IPS-18c (cell line): ENCODE data around the gene BLMH.
"Not testable (repeated sequence)": the region's sequence is repeated elsewhere in the genome, so short reads cannot be mapped to it uniquely, and the experiment has no call there.

Experiments used
- H3K4me3 ChIP-seq: 2 replicates; pipeline ENCODE4 v1.7.0; 2013; ENCODE audit warnings: low read depth, mild to moderate bottlenecking, low read length, moderate library complexity; ENCODE audit not compliant: insufficient read depth
- H3K9me3 ChIP-seq: one replicate; pipeline ENCODE4 v1.6.1; 2013; ENCODE audit warnings: mild to moderate bottlenecking, low read length, moderate library complexity; ENCODE audit not compliant: control insufficient read depth, insufficient read depth

The BLMH gene

DNA sequence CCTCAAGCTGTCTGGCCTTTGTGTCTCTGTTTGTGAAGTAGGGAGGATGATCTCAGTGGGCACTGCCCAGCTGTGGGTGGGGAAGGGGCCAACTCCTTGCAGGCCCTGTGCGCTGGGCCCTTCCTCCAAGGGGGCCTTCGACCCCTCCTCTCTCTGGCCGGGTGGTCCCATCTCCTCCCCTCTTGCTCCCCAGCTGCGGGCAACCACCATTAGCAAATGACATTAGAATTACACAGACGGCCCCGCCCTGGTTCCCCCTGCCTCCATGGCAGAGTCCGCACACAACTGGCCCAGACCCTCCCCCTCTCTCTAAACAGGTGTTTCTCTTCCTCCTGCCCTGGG lies 53.8 kb downstream of the BLMH start:
- Histone ChIP-seq H3K4me3 (peak overlapping the region; percentile 46), H3K9me3 (peaks cover 4% of the 10 kb centered on the region)

DNA sequence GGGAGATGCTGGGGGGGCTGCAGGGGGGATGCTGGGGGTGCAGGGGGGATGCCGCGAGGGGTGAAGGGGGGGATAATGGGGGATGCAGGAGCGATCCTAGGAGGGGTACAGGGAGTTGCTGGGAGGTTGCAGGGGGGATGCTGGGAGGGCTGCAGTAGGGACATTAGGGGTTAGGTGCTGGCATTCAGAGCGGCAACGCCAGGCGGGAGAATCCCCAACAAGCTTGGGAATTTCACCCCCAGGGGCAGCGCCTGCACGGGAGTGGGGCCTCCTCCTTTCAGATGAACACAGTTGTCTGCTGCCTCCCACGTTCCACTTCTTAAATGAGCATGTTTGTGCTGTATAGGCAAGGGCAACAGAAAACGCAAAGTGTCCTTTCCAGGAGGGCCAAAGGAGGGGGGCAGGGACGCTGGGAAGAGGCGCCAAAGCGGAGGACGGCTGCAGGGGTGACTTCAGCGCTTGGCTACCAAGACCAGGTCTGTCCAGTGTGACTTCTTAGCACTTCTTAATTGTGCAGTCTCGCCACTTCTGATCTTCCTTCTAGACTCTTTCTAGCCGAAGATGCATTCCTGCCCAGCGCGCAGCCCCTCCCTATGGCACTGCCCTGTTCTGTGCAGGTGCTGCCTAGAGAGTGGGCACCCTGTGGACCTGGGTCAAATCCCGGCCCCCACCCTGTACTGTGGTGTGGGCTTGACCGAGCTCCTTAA lies 54.3 kb downstream of the BLMH start:
- Histone ChIP-seq H3K9me3 (peaks cover 4% of the 10 kb centered on the region), H3K4me3 (no peak overlapping the region)

DNA sequence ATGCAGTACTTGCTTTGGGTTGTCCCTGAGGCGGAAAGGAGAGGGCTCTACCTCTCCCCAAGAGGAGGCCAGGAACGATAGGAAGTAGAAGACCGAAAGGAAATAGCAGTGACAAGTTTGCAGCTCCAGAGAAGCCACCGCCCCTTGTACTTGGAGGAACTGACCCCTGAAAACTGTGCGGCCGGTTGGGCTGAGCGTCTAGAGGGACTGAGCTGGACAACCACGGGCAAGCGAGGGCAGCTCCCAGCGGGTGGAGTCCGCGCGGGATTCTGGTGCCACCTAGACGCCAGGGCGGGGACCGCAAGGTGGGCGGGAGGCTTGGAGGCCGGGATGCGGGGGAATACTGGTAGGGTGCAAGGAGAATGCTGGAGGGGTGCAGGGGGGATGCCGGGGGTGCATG lies 55.0 kb downstream of the BLMH start:
- H3K9me3 ChIP-seq: peaks cover 4% of the 10 kb centered on the region
- no peak overlapping the region for H3K4me3 ChIP-seq

- peak overlapping the region; percentile 66; the same call in 1 of the 2 replicates for H3K4me3 ChIP-seq
- peaks cover 4% of the 10 kb centered on the region for H3K9me3 ChIP-seq
Observed at GRCh38 chr17:30236297-30236624, 55.5 kb downstream of the BLMH start.

GRCh38 chr17:30235386-30236296 lies 56.1 kb downstream of the BLMH start, which contains the start of gene SLC6A4:
Gene SLC6A4, minus strand, starts transcription at chr17:30235697. Its CDS starts 13,739 bp downstream, at chr17:30221958.
- H3K4me3 ChIP-seq: peak within 1 kb of the TSS; percentile 66
- peaks cover 4% of the 10 kb centered on the region for H3K9me3 ChIP-seq

DNA sequence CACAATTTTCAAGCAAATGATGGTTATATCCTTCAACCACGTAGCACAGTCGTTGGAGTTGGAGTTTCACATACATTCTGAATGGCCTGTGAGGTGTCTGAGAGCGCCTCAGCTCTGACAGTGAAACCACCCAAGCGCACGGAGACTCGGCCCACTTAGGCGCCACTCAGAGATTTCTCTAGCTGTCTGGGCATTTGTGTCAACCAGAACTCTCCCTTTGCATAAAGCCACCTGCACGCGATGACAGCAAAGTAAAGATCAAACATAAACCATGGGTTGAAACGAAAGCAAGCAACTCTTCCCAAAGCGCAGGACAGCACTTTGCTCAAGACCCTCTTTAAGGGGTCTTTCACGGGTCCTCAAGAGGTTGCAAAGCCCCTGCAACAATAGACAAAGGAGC lies 56.8 kb downstream of the BLMH start:
- Histone ChIP-seq H3K4me3 (peak overlapping the region; percentile 66), H3K9me3 (peaks cover 4% of the 10 kb centered on the region)

- peaks cover 4% of the 10 kb centered on the region for H3K9me3 ChIP-seq
- H3K4me3 ChIP-seq: no peak overlapping the region
Observed at GRCh38 chr17:30234296-30234695, 57.4 kb downstream of the BLMH start.

DNA sequence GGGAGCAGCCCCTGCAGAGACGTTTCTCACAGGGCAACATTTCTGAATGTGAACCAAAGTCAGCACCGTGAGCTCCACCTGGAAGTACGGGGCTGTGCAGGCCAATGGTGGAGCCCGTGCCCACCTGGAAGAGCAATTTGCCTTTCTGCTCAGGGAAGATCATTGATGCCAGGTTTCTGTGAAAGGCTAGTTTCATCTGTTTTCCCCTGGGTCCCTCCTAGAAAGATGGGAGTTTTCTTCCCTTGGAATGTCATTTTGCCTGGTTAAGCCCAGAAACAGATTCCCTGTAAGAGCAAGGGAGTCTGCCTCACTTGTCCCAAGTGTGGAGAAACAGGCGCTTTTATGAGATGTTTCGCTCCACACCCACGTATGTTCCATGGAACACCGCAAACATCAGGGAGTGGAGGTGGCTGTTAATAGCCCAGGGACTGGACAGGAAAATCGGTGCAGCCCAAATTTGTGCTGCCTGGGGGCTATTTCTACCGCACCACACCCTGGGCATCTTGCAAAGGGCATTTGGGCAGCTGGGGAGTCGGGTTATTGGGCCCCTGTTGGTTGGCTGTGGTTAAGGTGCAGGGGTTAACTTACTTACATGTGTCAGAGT lies 58.8 kb downstream of the BLMH start:
- no peak overlapping the region for H3K4me3 ChIP-seq
- H3K9me3 ChIP-seq: peaks cover 4% of the 10 kb centered on the region

DNA sequence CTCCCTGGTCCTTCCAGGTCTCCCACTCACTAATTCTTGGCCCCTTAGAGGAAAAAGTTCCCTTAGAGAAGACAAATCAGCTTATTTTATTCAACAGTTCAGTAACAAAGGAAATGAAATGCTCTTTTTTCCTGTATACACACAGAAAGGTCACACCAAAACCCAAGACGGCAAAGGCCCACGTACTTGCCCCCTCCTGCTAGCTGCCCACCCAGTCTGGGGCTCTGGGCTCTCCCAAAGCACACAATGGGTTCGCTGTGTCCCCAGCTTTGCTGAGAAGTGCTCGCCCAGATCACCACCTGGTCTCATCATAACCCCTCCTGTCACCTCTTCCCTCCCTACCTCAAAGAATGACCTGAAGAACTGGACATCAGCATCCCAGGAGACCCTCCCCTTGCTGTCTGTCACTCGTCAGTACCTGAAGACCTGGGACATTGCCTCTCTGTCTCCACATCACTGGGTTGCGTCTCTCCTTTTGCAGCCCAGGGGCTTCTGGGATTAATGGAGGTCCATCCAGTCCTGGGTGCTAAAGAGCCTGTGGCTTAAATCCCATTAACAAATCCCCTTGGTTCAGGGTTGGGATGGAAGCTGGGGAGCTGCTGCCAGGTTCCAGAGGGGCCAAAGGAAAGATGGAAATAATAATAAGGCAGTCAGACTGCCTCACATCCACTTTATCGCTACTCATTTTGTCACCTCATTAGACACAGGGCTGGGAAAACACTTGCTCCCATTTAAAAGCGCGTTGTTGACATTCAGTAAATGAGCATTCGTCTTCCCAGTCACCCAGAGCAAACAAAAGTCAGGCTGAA lies 59.5 kb downstream of the BLMH start:
- Histone ChIP-seq H3K4me3 (no peak overlapping the region), H3K9me3 (peaks cover 4% of the 10 kb centered on the region)

GRCh38 chr17:30230596-30231125 lies 61.1 kb downstream of the BLMH start:
- H3K4me3 ChIP-seq: no peak overlapping the region

DNA sequence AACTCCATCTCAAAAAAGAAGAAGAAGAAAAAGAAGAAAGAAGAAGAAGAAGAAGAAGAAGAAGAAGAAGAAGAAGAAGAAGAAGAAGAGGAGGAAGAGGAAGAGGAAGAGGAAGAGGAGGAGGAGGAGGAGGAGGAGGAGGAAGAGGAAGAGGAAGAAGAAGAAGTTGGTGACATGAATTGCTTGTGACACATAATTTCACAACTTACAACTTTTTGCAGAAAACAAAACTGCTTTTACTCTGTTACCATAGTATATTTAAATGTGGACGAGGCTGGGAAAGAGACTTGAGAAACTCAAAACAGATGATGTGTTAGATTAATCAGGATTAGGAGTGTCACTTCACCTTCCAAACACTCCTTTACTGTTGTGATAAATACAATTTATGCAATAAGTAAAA lies 61.7 kb downstream of the BLMH start:
- not testable (repeated sequence) for H3K4me3 ChIP-seq, H3K9me3 ChIP-seq

More at GRCh38 chr17:30230596-30231125, 61.1 kb downstream of the BLMH start:
- H3K9me3 ChIP-seq: peaks cover 2% of the 10 kb centered on the region

- Histone ChIP-seq H3K9me3 (no peaks in the 10 kb centered on the region), H3K4me3 (no peak overlapping the region)
Observed at GRCh38 chr17:30229012-30229411, 62.7 kb downstream of the BLMH start.

GRCh38 chr17:30228011-30228410 lies 63.7 kb downstream of the BLMH start:
- no peak overlapping the region for H3K4me3 ChIP-seq
- H3K9me3 ChIP-seq: no peaks in the 10 kb centered on the region

GRCh38 chr17:30226878-30227277 lies 64.9 kb downstream of the BLMH start:
- Histone ChIP-seq H3K9me3 (no peaks in the 10 kb centered on the region), H3K4me3 (no peak overlapping the region)

- no peaks in the 10 kb centered on the region for H3K9me3 ChIP-seq
- H3K4me3 ChIP-seq: no peak overlapping the region
Observed at GRCh38 chr17:30225919-30226553, 65.7 kb downstream of the BLMH start.

DNA sequence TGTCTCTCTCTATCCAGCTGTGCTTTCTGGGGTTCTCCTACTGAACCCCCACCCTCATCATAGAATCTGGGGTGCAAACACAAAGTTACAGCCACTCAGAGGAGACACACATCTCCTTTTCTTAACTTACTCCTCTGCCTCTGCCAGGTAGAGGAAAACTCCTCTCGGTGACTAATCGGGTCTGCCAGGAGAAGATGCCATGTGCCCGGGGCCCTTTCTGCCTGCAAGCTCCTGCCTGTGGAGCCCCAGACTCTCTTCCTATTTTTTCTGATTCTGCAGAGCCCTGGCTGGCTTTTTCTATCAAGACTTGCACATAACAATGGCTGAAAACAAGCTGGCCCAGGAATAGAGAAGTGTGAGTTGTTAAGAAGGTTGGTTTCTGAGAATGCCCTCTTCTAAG lies 66.6 kb downstream of the BLMH start:
- Histone ChIP-seq H3K9me3 (no peaks in the 10 kb centered on the region), H3K4me3 (no peak overlapping the region)
